HG02870 (cell line): ENCODE results near the gene CCR4.
"Not testable (repeated sequence)": the region's sequence is repeated elsewhere in the genome, so short reads cannot be mapped to it uniquely, and the experiment has no call there.

Source experiments
- ATAC-seq: cut with Tn5 transposase; IDR thresholded peaks from one replicate; pipeline ENCODE4 v1.9.1; 2021; ENCODE audit warnings: mild to moderate bottlenecking, moderate library complexity; ENCODE audit not compliant: unreplicated experiment

CCR4 gene

GRCh38 chr3:32977861-32978260 is 26.4 kb downstream of the CCR4 start:
- ATAC-seq, result no peak

GRCh38 chr3:32978331-32978730 is 26.9 kb downstream of the CCR4 start:
- ATAC-seq, result no peak

GRCh38 chr3:32983124-32983523 is 31.7 kb downstream of the CCR4 start:
- no peak for ATAC-seq

GRCh38 chr3:32984918-32985317 is 33.5 kb downstream of the CCR4 start:
- ATAC-seq, result not testable (repeated sequence)

GRCh38 chr3:32989171-32989570 is 37.7 kb downstream of the CCR4 start:
- ATAC-seq, result no peak

GRCh38 chr3:32990116-32990515 is 38.7 kb downstream of the CCR4 start:
- no peak for ATAC-seq

GRCh38 chr3:32991781-32992180 is 40.3 kb downstream of the CCR4 start:
- ATAC-seq, result no peak

- peak; percentile 6 for ATAC-seq
Observed at GRCh38 chr3:32992310-32992686, 40.9 kb downstream of the CCR4 start.

GRCh38 chr3:32994045-32994444 is 42.6 kb downstream of the CCR4 start:
- ATAC-seq, result no peak

GRCh38 chr3:32995098-32995497 is 43.7 kb downstream of the CCR4 start:
- no peak for ATAC-seq

GRCh38 chr3:32996048-32996754 is 44.8 kb downstream of the CCR4 start:
- ATAC-seq, result no peak

GRCh38 chr3:32996755-32997091 is 45.3 kb downstream of the CCR4 start:
- no peak for ATAC-seq

GRCh38 chr3:32998631-32999451 is 47.4 kb downstream of the CCR4 start:
- no peak for ATAC-seq

- no peak for ATAC-seq
Observed at GRCh38 chr3:33000691-33001385, 49.4 kb downstream of the CCR4 start.

- peak; percentile 67 for ATAC-seq
Observed at GRCh38 chr3:33001889-33002288, 50.4 kb downstream of the CCR4 start.

GRCh38 chr3:33003308-33003707 is 51.9 kb downstream of the CCR4 start:
- ATAC-seq, result no peak

- ATAC-seq, result no peak
Observed at GRCh38 chr3:33004205-33004604, 52.8 kb downstream of the CCR4 start.

- ATAC-seq, result no peak
Observed at GRCh38 chr3:33004961-33005360, 53.5 kb downstream of the CCR4 start.
